ENCODE measurements around the gene NDUFC1. TPM values are rescaled to one million over a fixed set of nuclear protein-coding genes. Genes with fewer than 3 reads are reported as not detected.

Gene NDUFC1
- total and polyA plus RNA-seq, 2 donors (not counting 3 experiments of a cell fraction or from before 2014, with no cell fraction given): 65.2 to 78.1 TPM

DNA sequence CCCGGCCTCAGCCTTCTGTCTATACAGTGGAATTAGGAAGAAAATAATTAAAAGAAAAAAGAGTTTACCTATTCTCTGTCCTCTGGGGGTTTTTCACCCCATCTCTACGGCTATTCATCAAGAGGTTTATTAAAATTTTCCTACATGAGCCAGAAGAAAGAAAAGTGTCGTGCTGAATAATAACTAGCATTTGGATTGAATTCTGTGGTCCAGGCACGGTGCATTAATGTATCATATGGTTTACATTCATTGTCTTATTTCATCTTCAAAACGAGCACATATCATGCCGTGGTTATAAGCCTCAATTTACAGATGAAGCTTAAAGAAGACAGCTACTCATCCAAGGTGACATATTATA lies 6.4 kb downstream of the NDUFC1 start:
- dilution Hi-C loops (cut with MboI; ENCODE audit: extremely low pct_ligation_motif_present, low sequenced_read_pairs): no loop called here

More for the DNA sequence above, 6.4 kb downstream of the NDUFC1 start:
- ChIA-PET CTCF (interaction anchor here (0.6 to 3.9 kb wide), 60 partner anchors 8 to 316 kb away, joined by 3 to 88 read pairs (median 4); partner anchors contain the start of genes ELF2 and MGARP), POLR2A (interaction anchor here (1.3 kb wide), 1 partner anchor 118 kb away, joined by 4 read pairs; no protein-coding TSS in a partner anchor)
- no peak overlapping the region for H3K9ac ChIP-seq (replicated peaks; ENCODE audit: extremely low read depth, insufficient read depth, low read length)
- no peaks in the 10 kb centered on the region for H4K20me1 ChIP-seq (replicated peaks; ENCODE audit: control insufficient read depth, extremely low read depth, insufficient read depth, low read length)
- FAIRE-seq: no peak
- DNase-seq (ENCODE audit: low read depth, low spot score): no peak
- peak overlapping the region in 1 of 3 experiments; percentile 6 for H3K4me3 ChIP-seq (replicated peaks in 1 of 3; ENCODE audit: insufficient read depth in 1 of 3, low read depth in 1 of 3, low read length in 3 of 3)
- H3K9me1 ChIP-seq (replicated peaks; ENCODE audit: control insufficient read depth, extremely low read depth, insufficient read depth, low read length): no peaks in the 10 kb centered on the region
- intact Hi-C loops (cut with micrococcal nuclease): loop anchor here (1.0 kb wide), 5 partner anchors 16 to 266 kb away; partner anchors contain the start of gene MGARP
- H3K27ac ChIP-seq (ENCODE audit: insufficient read depth, low read depth, low read length): no peak overlapping the region
- peaks cover 7% of the 10 kb centered on the region for H3K79me2 ChIP-seq (ENCODE audit: control insufficient read depth, insufficient read depth, low read length)
- peaks cover 21% of the 10 kb centered on the region for H3K4me1 ChIP-seq (ENCODE audit: control insufficient read depth, extremely low read depth, insufficient read depth, low read length)
- peaks cover 0 to 3% of the 10 kb centered on the region in 2 experiments for H3K36me3 ChIP-seq (ENCODE audit: control insufficient read depth in 2 of 2, extremely low read depth in 1 of 2, insufficient read depth in 2 of 2, low read length in 2 of 2)
- TF ChIP-seq MYC (IDR thresholded peaks at IDR 0.05; ENCODE audit: low read depth, low read length): no peak
- TF ChIP-seq POLR2A (IDR thresholded peaks at IDR 0.05; ENCODE audit: low read depth, low read length): no peak
- TF ChIP-seq, protein P1, sequence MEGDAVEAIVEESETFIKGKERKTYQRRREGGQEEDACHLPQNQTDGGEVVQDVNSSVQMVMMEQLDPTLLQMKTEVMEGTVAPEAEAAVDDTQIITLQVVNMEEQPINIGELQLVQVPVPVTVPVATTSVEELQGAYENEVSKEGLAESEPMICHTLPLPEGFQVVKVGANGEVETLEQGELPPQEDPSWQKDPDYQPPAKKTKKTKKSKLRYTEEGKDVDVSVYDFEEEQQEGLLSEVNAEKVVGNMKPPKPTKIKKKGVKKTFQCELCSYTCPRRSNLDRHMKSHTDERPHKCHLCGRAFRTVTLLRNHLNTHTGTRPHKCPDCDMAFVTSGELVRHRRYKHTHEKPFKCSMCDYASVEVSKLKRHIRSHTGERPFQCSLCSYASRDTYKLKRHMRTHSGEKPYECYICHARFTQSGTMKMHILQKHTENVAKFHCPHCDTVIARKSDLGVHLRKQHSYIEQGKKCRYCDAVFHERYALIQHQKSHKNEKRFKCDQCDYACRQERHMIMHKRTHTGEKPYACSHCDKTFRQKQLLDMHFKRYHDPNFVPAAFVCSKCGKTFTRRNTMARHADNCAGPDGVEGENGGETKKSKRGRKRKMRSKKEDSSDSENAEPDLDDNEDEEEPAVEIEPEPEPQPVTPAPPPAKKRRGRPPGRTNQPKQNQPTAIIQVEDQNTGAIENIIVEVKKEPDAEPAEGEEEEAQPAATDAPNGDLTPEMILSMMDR (IDR thresholded peaks at IDR 0.05; ENCODE audit: extremely low read depth in 1 of 2, insufficient read depth in 1 of 2, low read depth in 1 of 2, low read length in 2 of 2): no peak
- no peak for TF ChIP-seq JUN (IDR thresholded peaks at IDR 0.05; ENCODE audit: borderline replicate concordance, insufficient read depth, insufficient read length, low read depth)
- TF ChIP-seq GATA2 (IDR thresholded peaks at IDR 0.05; ENCODE audit: insufficient read depth, insufficient read length, low read depth, low read length): no peak
- no peak for TF ChIP-seq FOS (IDR thresholded peaks at IDR 0.05; ENCODE audit: borderline replicate concordance, insufficient read depth, low read length)
- TF ChIP-seq EZH2 (IDR thresholded peaks at IDR 0.05; ENCODE audit: borderline replicate concordance, low read depth, low read length, severe bottlenecking): no peak
- no peak for TF ChIP-seq POLR2AphosphoS5 (IDR thresholded peaks at IDR 0.05; ENCODE audit: insufficient read depth, low read depth, low read length)
- TF ChIP-seq, protein P2, sequence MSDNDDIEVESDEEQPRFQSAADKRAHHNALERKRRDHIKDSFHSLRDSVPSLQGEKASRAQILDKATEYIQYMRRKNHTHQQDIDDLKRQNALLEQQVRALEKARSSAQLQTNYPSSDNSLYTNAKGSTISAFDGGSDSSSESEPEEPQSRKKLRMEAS (IDR thresholded peaks at IDR 0.05; ENCODE audit: insufficient read depth, insufficient read length): no peak
- no peaks in the 10 kb centered on the region for H3K9me3 ChIP-seq (replicated peaks; ENCODE audit: control insufficient read depth, insufficient read depth, low read length)
- peak overlapping the region; percentile 71 for H2AFZ ChIP-seq (ENCODE audit: low read depth, low read length)
- BruUV-seq (replicated peaks): no TSS peak
- H3K4me2 ChIP-seq (ENCODE audit: insufficient read depth, low read length): peak overlapping the region; percentile 26
- no peaks in the 10 kb centered on the region for H3K27me3 ChIP-seq (ENCODE audit: control insufficient read depth in 2 of 2, insufficient read depth in 2 of 2, low read length in 2 of 2)
